ENCODE data around the gene RAB10. TPM values are rescaled to one million over a fixed set of nuclear protein-coding genes. Genes with fewer than 3 reads are reported as not detected.

Gene RAB10
- total and polyA plus RNA-seq, 7 donors, result 57.1 to 116 (median 92.0) TPM

DNA sequence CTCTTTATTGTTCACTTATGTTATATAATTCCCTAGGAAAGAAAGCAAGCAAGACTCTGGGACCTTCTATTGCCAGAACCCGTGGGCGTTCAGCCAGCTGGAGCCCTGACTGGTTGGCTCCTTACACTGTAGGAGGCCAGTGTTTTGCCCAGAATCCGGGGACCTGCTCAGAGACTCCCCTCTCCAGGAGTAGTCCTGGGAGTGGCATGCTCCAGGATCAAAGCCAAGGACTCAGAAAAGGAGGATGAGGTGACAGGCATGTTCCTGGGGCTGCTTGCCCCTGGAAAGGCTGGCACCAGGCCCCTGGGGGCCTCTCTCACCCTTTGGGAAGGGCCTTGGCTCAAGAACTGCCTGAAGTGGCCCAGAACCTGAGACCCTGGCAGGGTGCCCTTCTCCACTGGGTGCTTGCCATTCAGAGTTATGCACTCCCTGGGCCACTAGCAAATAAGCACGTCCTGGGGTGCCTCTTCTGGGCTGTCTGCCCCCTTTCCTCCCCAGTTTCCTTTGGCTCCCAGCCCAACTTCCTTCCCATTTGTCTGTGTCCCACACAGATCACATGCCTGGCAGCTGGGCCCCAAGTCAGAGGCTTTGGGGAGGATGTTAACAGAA, 32.0 kb upstream of the RAB10 start:
- WGBS, 2 donors, result 14 to 35% methylated on average over 4 of the region's 4 CpGs
- no peak overlapping the region for H3K4me3 ChIP-seq
- intact Hi-C loops (cut with DNase I), result no loop called here
- H3K27me3 ChIP-seq, result no peaks in the 10 kb centered on the region
- DNase-seq, result peak; percentile 90
- no peaks in the 10 kb centered on the region for H3K9me3 ChIP-seq
- H3K27ac ChIP-seq, result peak overlapping the region; percentile 25 to 79 (median 72)
- peaks cover 0 to 31% (median 20%) of the 10 kb centered on the region in 4 donors for H3K4me1 ChIP-seq
- no peaks in the 10 kb centered on the region for H3K36me3 ChIP-seq
- TF ChIP-seq, protein P1, sequence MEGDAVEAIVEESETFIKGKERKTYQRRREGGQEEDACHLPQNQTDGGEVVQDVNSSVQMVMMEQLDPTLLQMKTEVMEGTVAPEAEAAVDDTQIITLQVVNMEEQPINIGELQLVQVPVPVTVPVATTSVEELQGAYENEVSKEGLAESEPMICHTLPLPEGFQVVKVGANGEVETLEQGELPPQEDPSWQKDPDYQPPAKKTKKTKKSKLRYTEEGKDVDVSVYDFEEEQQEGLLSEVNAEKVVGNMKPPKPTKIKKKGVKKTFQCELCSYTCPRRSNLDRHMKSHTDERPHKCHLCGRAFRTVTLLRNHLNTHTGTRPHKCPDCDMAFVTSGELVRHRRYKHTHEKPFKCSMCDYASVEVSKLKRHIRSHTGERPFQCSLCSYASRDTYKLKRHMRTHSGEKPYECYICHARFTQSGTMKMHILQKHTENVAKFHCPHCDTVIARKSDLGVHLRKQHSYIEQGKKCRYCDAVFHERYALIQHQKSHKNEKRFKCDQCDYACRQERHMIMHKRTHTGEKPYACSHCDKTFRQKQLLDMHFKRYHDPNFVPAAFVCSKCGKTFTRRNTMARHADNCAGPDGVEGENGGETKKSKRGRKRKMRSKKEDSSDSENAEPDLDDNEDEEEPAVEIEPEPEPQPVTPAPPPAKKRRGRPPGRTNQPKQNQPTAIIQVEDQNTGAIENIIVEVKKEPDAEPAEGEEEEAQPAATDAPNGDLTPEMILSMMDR (IDR thresholded peaks at IDR 0.05), result no peak
- TF ChIP-seq EP300 (IDR thresholded peaks at IDR 0.05), result no peak
- no peak for TF ChIP-seq POLR2A (IDR thresholded peaks at IDR 0.05)
- TF ChIP-seq POLR2AphosphoS5 (IDR thresholded peaks at IDR 0.05), result peak in 1 of 4 donors; percentile 36

DNA sequence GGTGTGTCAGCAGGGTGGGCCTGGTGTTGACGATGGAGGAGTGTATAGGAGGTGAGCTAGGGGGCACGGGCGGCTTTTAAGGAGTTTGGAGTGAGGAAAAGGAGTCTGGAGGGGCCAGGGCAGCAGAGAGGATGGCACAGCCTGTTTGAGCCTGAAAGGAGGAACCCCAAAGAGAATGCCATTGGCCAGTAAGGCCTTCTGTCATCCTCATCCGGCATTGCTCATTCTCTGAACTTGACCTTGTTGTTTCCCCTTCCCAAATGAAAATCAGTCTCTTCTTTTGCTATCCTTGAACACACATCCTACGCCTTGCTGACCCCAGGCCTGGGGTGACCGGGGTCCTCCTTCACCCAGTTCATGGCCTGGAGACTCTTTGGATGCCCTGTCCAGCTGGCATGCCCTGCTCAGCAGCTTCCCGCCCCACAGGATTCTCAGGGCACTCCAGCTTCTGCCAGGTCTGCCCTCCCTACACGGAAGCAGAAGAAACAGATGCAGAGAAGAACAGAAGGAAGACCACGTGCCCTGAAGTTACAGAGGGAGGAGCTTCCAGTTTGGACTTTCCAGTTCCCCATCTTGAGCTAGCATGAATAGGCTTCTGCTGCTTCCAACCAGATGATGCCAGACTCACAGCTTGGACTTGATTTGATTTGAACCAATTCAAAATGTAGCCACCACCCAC, 31.1 kb upstream of the RAB10 start:
- Histone ChIP-seq H3K36me3 (no peaks in the 10 kb centered on the region), H3K4me3 (no peak overlapping the region), H3K4me1 (peaks cover 0 to 31% (median 20%) of the 10 kb centered on the region in 4 donors), H3K9me3 (no peaks in the 10 kb centered on the region), H3K27ac (peak overlapping the region in 3 of 4 donors; percentile 72 to 79 (median 73)), H3K27me3 (no peaks in the 10 kb centered on the region)
- no peak for DNase-seq
- intact Hi-C loops (cut with DNase I), result no loop called here
- TF ChIP-seq EP300 (IDR thresholded peaks at IDR 0.05), result no peak
- TF ChIP-seq, protein P1 (IDR thresholded peaks at IDR 0.05), result no peak
- no peak for TF ChIP-seq POLR2AphosphoS5 (IDR thresholded peaks at IDR 0.05)
- TF ChIP-seq POLR2A (IDR thresholded peaks at IDR 0.05), result no peak
- WGBS, 2 donors, result 78 to 81% methylated on average over 9 of the region's 9 CpGs

DNA sequence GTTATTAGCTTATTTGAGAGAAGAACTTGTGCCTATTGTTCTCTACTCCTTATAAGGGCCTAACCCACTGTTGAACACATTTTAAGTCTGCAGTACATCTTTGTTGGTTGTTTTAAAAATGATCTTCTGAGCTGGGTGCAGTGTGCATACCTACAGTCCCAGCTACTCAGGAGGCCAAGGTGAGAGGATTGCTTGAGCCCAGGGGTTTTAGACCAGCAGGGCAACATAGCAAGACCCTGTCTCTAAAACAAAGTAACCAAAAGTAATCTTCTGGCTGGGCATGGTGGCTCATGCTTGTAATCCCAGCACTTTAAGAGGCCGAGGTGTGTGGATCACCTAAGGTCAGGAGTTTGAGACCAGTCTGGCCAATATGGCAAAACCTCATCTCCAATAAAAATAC, 25.8 kb upstream of the RAB10 start:
- Histone ChIP-seq H3K4me3 (no peak overlapping the region), H3K4me1 (no peaks in the 10 kb centered on the region), H3K27me3 (no peaks in the 10 kb centered on the region), H3K27ac (no peak overlapping the region), H3K9me3 (no peaks in the 10 kb centered on the region), H3K36me3 (no peaks in the 10 kb centered on the region)
- WGBS, 2 donors, result 98 to 99% methylated on average over 1 of the region's 1 CpG
- DNase-seq, result no peak
- TF ChIP-seq POLR2A (IDR thresholded peaks at IDR 0.05) (no peak), EP300 (IDR thresholded peaks at IDR 0.05) (no peak), POLR2AphosphoS5 (IDR thresholded peaks at IDR 0.05) (no peak)
- TF ChIP-seq, protein P1 (IDR thresholded peaks at IDR 0.05), result no peak
- intact Hi-C loops (cut with DNase I), result no loop called here

DNA sequence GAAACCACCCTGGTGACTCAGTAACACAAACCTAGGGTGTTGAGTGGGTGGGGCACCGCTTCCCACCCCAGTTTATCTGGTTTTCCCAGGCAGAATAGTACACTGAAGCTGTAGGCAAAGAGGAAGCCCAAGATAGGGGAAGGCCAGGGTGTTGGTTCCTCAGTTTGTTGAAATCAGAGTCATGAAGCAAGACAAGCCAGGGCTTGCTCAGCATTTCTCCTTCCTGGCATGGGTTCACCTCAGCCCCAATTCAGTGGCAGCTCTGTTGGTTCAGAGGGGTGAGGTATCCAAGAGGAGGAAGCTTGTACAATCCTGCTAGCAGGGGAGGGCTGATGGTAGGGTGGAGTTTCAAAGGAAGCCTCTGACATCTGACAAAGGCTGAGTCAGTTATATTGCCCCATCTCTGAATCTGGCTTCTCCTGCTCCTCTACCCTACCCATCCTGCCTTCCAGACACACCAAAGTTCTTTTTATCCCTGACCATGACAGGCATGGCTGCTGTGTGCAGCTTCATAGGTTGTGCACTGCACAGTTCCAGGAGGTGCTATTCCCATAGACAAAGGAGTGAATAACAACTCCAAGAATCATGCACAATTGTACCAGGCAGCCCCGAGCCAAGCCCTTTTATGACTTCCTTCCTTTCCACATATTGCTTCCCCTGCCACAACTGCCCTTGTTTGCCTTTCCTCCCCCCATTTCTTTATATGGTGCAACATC, 24.9 kb upstream of the RAB10 start:
- peak; percentile 79 for DNase-seq
- 15 to 48% methylated on average over 2 of the region's 2 CpGs for WGBS, 2 donors
- no peaks in the 10 kb centered on the region for H3K36me3 ChIP-seq
- no peaks in the 10 kb centered on the region for H3K4me1 ChIP-seq
- H3K27ac ChIP-seq, result no peak overlapping the region
- no peaks in the 10 kb centered on the region for H3K9me3 ChIP-seq
- TF ChIP-seq EP300 (IDR thresholded peaks at IDR 0.05) (no peak), POLR2AphosphoS5 (IDR thresholded peaks at IDR 0.05) (peak in 1 of 4 donors; percentile 30)
- intact Hi-C loops (cut with DNase I), result no loop called here
- no peaks in the 10 kb centered on the region for H3K27me3 ChIP-seq
- H3K4me3 ChIP-seq, result no peak overlapping the region

DNA sequence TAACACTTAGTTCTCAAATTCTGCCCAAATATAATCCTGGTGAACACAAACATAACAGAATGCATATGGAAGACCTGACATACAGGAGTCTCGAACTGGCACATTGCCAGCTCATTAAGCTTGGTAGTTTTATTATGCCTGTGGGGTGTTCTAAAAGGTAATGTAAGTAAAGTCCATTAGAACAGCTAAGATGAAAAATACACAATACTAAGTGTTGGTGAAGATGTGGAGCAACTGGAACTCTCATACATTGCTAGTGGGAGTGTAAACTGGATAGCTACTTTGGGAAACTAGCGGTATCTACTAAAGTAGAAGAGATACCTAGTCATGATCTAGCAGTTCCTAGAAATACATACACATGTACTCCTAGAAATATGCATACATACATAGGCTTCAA, 24.3 kb upstream of the RAB10 start:
- no peak for TF ChIP-seq POLR2A (IDR thresholded peaks at IDR 0.05)
- TF ChIP-seq, protein P1 (IDR thresholded peaks at IDR 0.05), result no peak
- TF ChIP-seq POLR2AphosphoS5 (IDR thresholded peaks at IDR 0.05), result no peak
- TF ChIP-seq EP300 (IDR thresholded peaks at IDR 0.05), result no peak
- intact Hi-C loops (cut with DNase I), result no loop called here
- Histone ChIP-seq H3K4me3 (no peak overlapping the region), H3K9me3 (no peaks in the 10 kb centered on the region), H3K36me3 (no peaks in the 10 kb centered on the region), H3K27me3 (no peaks in the 10 kb centered on the region), H3K4me1 (no peaks in the 10 kb centered on the region), H3K27ac (no peak overlapping the region)
- DNase-seq, result no peak
- WGBS, 2 donors, result 68 to 82% methylated on average over 2 of the region's 2 CpGs
